Type B pancreatic cell (in vitro differentiated cells): Measurements from ENCODE around the gene GTF3C1. TPM values are rescaled to one million over a fixed set of nuclear protein-coding genes. Genes with fewer than 3 reads are reported as not detected.

Experiments
- DNase-seq: peaks from one replicate; pipeline ENCODE4 v3.0.0; 2021; ENCODE audit warnings: mixed read lengths; ENCODE audit not compliant: unreplicated experiment; ENCODE audit errors: extremely low spot score
- H3K27ac Mint-ChIP-seq: 2 replicates; pipeline ENCODE4 v1.8.0; 2021; ENCODE audit warnings: mild to moderate bottlenecking, mixed read lengths
- H3K27me3 Mint-ChIP-seq: 2 replicates; pipeline ENCODE4 v1.8.0; 2021; ENCODE audit warnings: mixed read lengths
- H3K36me3 Mint-ChIP-seq: 2 replicates; pipeline ENCODE4 v1.8.0; 2021; ENCODE audit warnings: mixed read lengths
- H3K4me1 Mint-ChIP-seq: one replicate; pipeline ENCODE4 v1.8.0; 2021; ENCODE audit warnings: mixed read lengths; ENCODE audit not compliant: unreplicated experiment
- H3K4me3 Mint-ChIP-seq: 2 replicates; pipeline ENCODE4 v1.8.0; 2021; ENCODE audit warnings: mild to moderate bottlenecking, mixed read lengths
- H3K9me3 Mint-ChIP-seq: 2 replicates; pipeline ENCODE4 v1.8.0; 2021; ENCODE audit warnings: mixed read lengths
- CTCF ChIP-seq: fragments of 200-600 bp; sonication (generic); conservative IDR thresholded peaks from 2 replicates; pipeline ENCODE4 v1.5.0; 2021; ENCODE audit warnings: antibody characterized with exemption, mild to moderate bottlenecking
- total RNA-seq: library from RNA; stranded (reverse); gene quantifications from 2 replicates; pipeline ENCODE4 v1.2.1, GENCODE V29; 2021; ENCODE audit warnings: low replicate concordance

The GTF3C1 gene
- total RNA-seq, 1 donor from 2014 or later, result 94.5 TPM

- Mint-ChIP-seq H3K9me3 (no peaks in the 10 kb centered on the region), H3K36me3 (peaks cover 33% of the 10 kb centered on the region), H3K4me1 (peaks cover 5% of the 10 kb centered on the region), H3K4me3 (no peak overlapping the region), H3K27me3 (no peaks in the 10 kb centered on the region), H3K27ac (no peak overlapping the region)
- no peak for DNase-seq
- no peak for TF ChIP-seq CTCF
Measured at GRCh38 chr16:27462846-27463682, 86.6 kb downstream of the GTF3C1 start.

GRCh38 chr16:27462200-27462845 lies 87.4 kb downstream of the GTF3C1 start:
- peaks cover 7% of the 10 kb centered on the region for H3K4me1 Mint-ChIP-seq
- no peaks in the 10 kb centered on the region for H3K9me3 Mint-ChIP-seq
- H3K27ac Mint-ChIP-seq, result no peak overlapping the region
- H3K36me3 Mint-ChIP-seq, result peaks cover 29% of the 10 kb centered on the region
- no peak for TF ChIP-seq CTCF
- no peaks in the 10 kb centered on the region for H3K27me3 Mint-ChIP-seq
- no peak overlapping the region for H3K4me3 Mint-ChIP-seq
- DNase-seq, result no peak

- peaks cover 10% of the 10 kb centered on the region for H3K4me1 Mint-ChIP-seq
- no peak for TF ChIP-seq CTCF
- no peaks in the 10 kb centered on the region for H3K27me3 Mint-ChIP-seq
- DNase-seq, result no peak
- H3K4me3 Mint-ChIP-seq, result no peak overlapping the region
- no peaks in the 10 kb centered on the region for H3K9me3 Mint-ChIP-seq
- no peak overlapping the region for H3K27ac Mint-ChIP-seq
- peaks cover 22% of the 10 kb centered on the region for H3K36me3 Mint-ChIP-seq
Measured at GRCh38 chr16:27461483-27462171, 88.1 kb downstream of the GTF3C1 start.

- no peak overlapping the region for H3K27ac Mint-ChIP-seq
- H3K4me1 Mint-ChIP-seq, result peaks cover 10% of the 10 kb centered on the region
- H3K4me3 Mint-ChIP-seq, result no peak overlapping the region
- no peaks in the 10 kb centered on the region for H3K27me3 Mint-ChIP-seq
- TF ChIP-seq CTCF, result no peak
- H3K36me3 Mint-ChIP-seq, result peaks cover 15% of the 10 kb centered on the region
- no peak for DNase-seq
- no peaks in the 10 kb centered on the region for H3K9me3 Mint-ChIP-seq
Measured at GRCh38 chr16:27460663-27461482, 88.8 kb downstream of the GTF3C1 start.

GRCh38 chr16:27460213-27460612 lies 89.5 kb downstream of the GTF3C1 start:
- Mint-ChIP-seq H3K9me3 (no peaks in the 10 kb centered on the region), H3K4me3 (no peak overlapping the region), H3K27ac (no peak overlapping the region), H3K4me1 (peaks cover 10% of the 10 kb centered on the region), H3K36me3 (peaks cover 12% of the 10 kb centered on the region), H3K27me3 (no peaks in the 10 kb centered on the region)
- TF ChIP-seq CTCF, result no peak
- DNase-seq, result no peak
